Cardiac muscle cell (in vitro differentiated cells and primary cell): ENCODE results near the gene LEMD2. TPM values are rescaled to one million over a fixed set of nuclear protein-coding genes. Genes with fewer than 3 reads are reported as not detected.
A peak's percentile ranks its signal among the peaks of the same experiment; 100 is the strongest.

Source experiments
- DNase-seq, 2 donors: peaks; one replicate each; pipeline versions ENCODE4 v3.0.0 to v3.0.0-alpha.2; 2010 to 2017; ENCODE audit warnings: low read depth in 1 of 2, low spot score in 1 of 2
- H3K27ac ChIP-seq: fragments of 200-600 bp; sonication (generic); 2 replicates; pipeline ENCODE4 v1.5.1; 2016
- H3K27me3 ChIP-seq: fragments of 200-600 bp; sonication (generic); 2 replicates; pipeline ENCODE4 v1.6.0; 2016; ENCODE audit warnings: control low read depth
- H3K36me3 ChIP-seq: fragments of 200-600 bp; sonication (generic); 2 replicates; pipeline ENCODE4 v1.5.1; 2016; ENCODE audit warnings: control low read depth
- H3K4me1 ChIP-seq: fragments of 200-600 bp; sonication (generic); 2 replicates; pipeline ENCODE4 v1.8.1; 2017; ENCODE audit warnings: low read depth, mild to moderate bottlenecking, mixed run types
- H3K4me3 ChIP-seq: fragments of 200-600 bp; sonication (generic); 2 replicates; pipeline ENCODE4 v1.5.1; 2016; ENCODE audit warnings: mild to moderate bottlenecking
- H3K9me3 ChIP-seq: fragments of 200-600 bp; sonication (generic); 2 replicates; pipeline ENCODE4 v1.5.1; 2017; ENCODE audit warnings: low read depth, mild to moderate bottlenecking, control low read depth
- polyA plus RNA-seq: library from polyadenylated mRNA; unstranded; fragments of >200 nt; fragmentation: Nextera tagmentation; extraction: Ambion mirVana; gene quantifications from 2 replicates; pipeline ENCODE4 v1.2.1, GENCODE V29; 2016
- total RNA-seq: library from RNA; depleted of rRNA; stranded (reverse); fragments of >200 nt; gene quantifications from 2 replicates; pipeline ENCODE4 v1.2.3, GENCODE V29; 2016
- TF ChIP-seq, protein P1 (sequence below): IDR thresholded peaks from 2 replicates; pipeline ENCODE4 v1.5.1; 2012; ENCODE audit warnings: low read depth, mild to moderate bottlenecking, low read length

LEMD2 gene
- total and polyA plus RNA-seq, 2 experiments from 2014 or later, result 65.4 to 78.2 TPM

DNA sequence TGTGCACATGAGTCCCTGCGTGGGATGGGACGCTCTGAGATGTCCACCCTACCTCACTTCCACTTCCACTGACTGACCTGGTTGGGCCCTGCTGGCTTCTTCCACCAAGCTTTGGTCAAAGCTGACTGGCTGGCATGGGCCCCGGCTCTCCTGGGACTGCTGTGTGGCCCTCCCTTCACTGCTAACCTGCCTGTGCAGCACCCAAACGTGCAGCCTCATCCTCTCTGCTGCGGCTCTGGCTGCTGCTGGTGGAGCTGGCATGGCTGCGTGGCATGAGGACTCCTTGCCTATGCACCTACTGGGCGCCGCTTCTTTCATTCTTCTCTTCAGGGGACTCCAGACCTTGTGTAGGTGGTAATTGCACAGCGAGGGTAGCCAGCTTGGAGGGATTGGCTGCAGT lies 23.6 kb downstream of the LEMD2 start:
- no peak overlapping the region for H3K27ac ChIP-seq
- TF ChIP-seq, protein P1, sequence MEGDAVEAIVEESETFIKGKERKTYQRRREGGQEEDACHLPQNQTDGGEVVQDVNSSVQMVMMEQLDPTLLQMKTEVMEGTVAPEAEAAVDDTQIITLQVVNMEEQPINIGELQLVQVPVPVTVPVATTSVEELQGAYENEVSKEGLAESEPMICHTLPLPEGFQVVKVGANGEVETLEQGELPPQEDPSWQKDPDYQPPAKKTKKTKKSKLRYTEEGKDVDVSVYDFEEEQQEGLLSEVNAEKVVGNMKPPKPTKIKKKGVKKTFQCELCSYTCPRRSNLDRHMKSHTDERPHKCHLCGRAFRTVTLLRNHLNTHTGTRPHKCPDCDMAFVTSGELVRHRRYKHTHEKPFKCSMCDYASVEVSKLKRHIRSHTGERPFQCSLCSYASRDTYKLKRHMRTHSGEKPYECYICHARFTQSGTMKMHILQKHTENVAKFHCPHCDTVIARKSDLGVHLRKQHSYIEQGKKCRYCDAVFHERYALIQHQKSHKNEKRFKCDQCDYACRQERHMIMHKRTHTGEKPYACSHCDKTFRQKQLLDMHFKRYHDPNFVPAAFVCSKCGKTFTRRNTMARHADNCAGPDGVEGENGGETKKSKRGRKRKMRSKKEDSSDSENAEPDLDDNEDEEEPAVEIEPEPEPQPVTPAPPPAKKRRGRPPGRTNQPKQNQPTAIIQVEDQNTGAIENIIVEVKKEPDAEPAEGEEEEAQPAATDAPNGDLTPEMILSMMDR, result no peak

DNA sequence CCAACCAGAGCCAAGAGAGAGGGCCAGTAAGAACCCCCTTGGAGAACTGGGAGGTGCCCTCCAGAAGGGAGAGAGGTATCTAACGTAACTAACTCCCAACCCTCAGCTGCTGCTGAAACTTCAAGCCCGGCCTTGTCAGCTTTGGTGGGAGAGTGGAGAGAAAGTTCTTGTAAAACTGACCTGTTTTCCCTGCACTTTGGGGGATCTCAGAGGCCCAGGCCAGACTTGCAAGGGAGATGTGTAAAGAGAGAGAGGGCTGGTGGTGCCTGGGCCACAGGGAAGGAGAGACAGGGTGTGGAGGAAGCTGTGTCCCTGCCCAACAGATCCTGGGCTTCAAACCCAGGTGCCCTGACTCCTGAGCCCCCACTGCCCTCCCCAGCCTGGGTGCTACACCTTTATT lies 24.9 kb downstream of the LEMD2 start:
- no peak overlapping the region for H3K4me3 ChIP-seq
- H3K9me3 ChIP-seq, result no peaks in the 10 kb centered on the region
- H3K27me3 ChIP-seq, result no peaks in the 10 kb centered on the region
- no peak for DNase-seq
- H3K27ac ChIP-seq, result no peak overlapping the region
- TF ChIP-seq, protein P1, result no peak
- peaks cover 13% of the 10 kb centered on the region for H3K4me1 ChIP-seq
- no peaks in the 10 kb centered on the region for H3K36me3 ChIP-seq

More for the DNA sequence above, 23.6 kb downstream of the LEMD2 start:
- no peaks in the 10 kb centered on the region for H3K36me3 ChIP-seq
- peaks cover 10% of the 10 kb centered on the region for H3K4me1 ChIP-seq
- no peaks in the 10 kb centered on the region for H3K9me3 ChIP-seq
- no peaks in the 10 kb centered on the region for H3K27me3 ChIP-seq
- DNase-seq, result no peak
- H3K4me3 ChIP-seq, result no peak overlapping the region

DNA sequence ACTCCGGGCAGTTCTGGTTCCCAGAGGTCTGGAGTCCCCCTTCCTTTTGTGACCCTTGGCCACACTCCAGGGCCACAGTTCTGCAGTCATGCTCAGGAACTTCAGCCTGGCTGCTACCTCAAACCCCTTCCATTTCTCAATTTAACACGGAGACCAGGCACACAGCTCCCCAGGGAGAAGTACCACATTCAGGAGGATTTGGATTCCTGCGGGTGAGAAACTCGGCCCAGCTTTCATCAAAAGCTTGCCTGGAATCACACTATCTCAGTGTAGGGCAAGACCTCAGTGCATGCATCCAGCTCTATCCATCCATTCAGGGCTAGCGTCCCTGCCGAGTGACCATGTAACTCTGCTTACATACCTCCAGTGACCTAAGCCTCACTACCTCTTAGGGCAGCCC lies 25.4 kb downstream of the LEMD2 start:
- H3K27me3 ChIP-seq, result no peaks in the 10 kb centered on the region
- H3K36me3 ChIP-seq, result no peaks in the 10 kb centered on the region
- peak in 1 of 2 donors; percentile 65 for DNase-seq
- no peak overlapping the region for H3K27ac ChIP-seq
- TF ChIP-seq, protein P1, result no peak
- H3K4me3 ChIP-seq, result no peak overlapping the region
- H3K4me1 ChIP-seq, result peaks cover 13% of the 10 kb centered on the region
- no peaks in the 10 kb centered on the region for H3K9me3 ChIP-seq

DNA sequence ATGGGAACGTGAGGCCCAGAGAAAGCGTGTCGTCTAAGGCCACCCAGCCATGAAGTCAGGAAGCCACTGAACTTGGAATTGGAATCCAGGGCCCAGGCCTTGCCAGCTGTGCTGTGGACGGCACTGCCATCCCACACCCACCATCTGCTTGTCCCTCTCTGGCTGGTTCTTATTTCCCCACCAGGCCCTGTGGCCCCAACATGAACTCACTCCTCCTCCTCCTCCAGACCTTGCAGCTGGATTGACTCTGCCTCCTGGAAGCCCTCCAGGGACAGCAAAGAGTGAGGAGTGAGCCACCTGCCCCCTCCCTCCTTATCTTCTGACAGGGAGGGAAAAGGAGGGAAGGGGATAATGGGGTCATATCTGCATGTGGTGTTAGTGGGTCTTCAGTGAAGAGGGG lies 26.2 kb downstream of the LEMD2 start:
- Histone ChIP-seq H3K4me3 (no peak overlapping the region), H3K36me3 (no peaks in the 10 kb centered on the region), H3K27ac (peak overlapping the region; percentile 9), H3K27me3 (no peaks in the 10 kb centered on the region), H3K4me1 (peaks cover 13% of the 10 kb centered on the region), H3K9me3 (no peaks in the 10 kb centered on the region)
- peak in 1 of 2 donors; percentile 48 for DNase-seq
- TF ChIP-seq, protein P1, result no peak

DNA sequence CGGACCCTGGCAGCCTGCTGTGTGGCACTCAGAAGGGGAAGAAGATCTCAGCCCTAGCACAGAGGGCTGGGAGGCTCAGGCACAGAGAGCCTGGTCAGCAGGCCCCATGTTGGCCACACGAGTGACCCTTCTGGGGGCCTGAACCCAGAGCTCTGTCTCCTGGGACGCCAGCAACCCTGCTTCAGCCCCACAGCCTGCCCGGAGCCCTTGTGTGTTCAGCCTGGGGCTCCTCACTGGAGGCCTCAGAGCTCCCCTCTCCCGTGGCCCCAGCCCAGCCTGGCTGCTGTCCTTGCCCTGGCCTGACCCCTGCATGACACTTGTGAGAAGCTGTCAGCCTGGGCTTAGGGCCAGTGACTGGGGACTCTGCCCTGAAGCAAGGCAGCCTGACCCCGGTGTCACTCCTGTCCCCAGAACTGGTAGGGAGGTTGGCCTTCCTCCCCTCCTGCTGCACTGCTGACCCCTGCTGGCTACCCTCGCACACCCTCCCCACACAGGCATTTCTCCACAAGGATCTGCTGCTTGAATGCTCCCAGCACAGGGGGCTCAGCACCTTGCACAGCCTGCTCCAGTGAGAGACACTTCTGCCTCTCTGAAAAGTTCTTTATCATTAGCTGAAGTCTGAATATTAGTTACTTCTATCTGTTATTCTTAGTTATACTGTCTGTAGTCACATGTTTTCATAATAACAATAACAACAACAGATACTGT lies 26.9 kb downstream of the LEMD2 start:
- DNase-seq, result peak; percentile 61 to 82
- peak overlapping the region; percentile 74 for H3K27ac ChIP-seq
- H3K9me3 ChIP-seq, result no peaks in the 10 kb centered on the region
- no peaks in the 10 kb centered on the region for H3K36me3 ChIP-seq
- TF ChIP-seq, protein P1, result peak; percentile 69
- peaks cover 13% of the 10 kb centered on the region for H3K4me1 ChIP-seq
- H3K4me3 ChIP-seq, result no peak overlapping the region
- H3K27me3 ChIP-seq, result no peaks in the 10 kb centered on the region
